HG03378 (cell line): ENCODE data around the gene UBASH3A.
A peak's percentile ranks its signal among the peaks of the same experiment; 100 is the strongest.

ENCODE experiments used
- ATAC-seq: cut with Tn5 transposase; IDR thresholded peaks from one replicate; pipeline ENCODE4 v1.9.1; 2021; ENCODE audit warnings: mild to moderate bottlenecking, moderate library complexity; ENCODE audit not compliant: unreplicated experiment

Gene UBASH3A

GRCh38 chr21:42429021-42429420, 25.3 kb downstream of the UBASH3A start:
- ATAC-seq: no peak

GRCh38 chr21:42429856-42430255, 26.2 kb downstream of the UBASH3A start:
- no peak for ATAC-seq

- no peak for ATAC-seq
Observed at GRCh38 chr21:42430521-42430920, 26.8 kb downstream of the UBASH3A start.

GRCh38 chr21:42431196-42431595, 27.5 kb downstream of the UBASH3A start:
- ATAC-seq: no peak

- no peak for ATAC-seq
Observed at GRCh38 chr21:42432695-42433094, 29.0 kb downstream of the UBASH3A start.

- no peak for ATAC-seq
Observed at GRCh38 chr21:42433946-42434551, 30.3 kb downstream of the UBASH3A start.

GRCh38 chr21:42434884-42435283, 31.2 kb downstream of the UBASH3A start:
- no peak for ATAC-seq

- ATAC-seq: no peak
Observed at GRCh38 chr21:42435401-42435800, 31.7 kb downstream of the UBASH3A start.

- no peak for ATAC-seq
Observed at GRCh38 chr21:42435833-42436232, 32.1 kb downstream of the UBASH3A start.

- no peak for ATAC-seq
Observed at GRCh38 chr21:42436914-42437313, 33.2 kb downstream of the UBASH3A start.

- ATAC-seq: no peak
Observed at GRCh38 chr21:42437786-42438185, 34.1 kb downstream of the UBASH3A start.

GRCh38 chr21:42438316-42439205, 34.9 kb downstream of the UBASH3A start:
- ATAC-seq: no peak

- ATAC-seq: no peak
Observed at GRCh38 chr21:42439284-42440186, 35.8 kb downstream of the UBASH3A start.

- ATAC-seq: peak; percentile 78
Observed at GRCh38 chr21:42440187-42440792, 36.6 kb downstream of the UBASH3A start.

- no peak for ATAC-seq
Observed at GRCh38 chr21:42441963-42442362, 38.3 kb downstream of the UBASH3A start.

GRCh38 chr21:42443181-42443785, 39.6 kb downstream of the UBASH3A start:
- no peak for ATAC-seq

- ATAC-seq: no peak
Observed at GRCh38 chr21:42443876-42444744, 40.4 kb downstream of the UBASH3A start.

- no peak for ATAC-seq
Observed at GRCh38 chr21:42444745-42445059, 41.0 kb downstream of the UBASH3A start.

- ATAC-seq: no peak
Observed at GRCh38 chr21:42445311-42445710, 41.6 kb downstream of the UBASH3A start.

GRCh38 chr21:42446531-42446930, 42.8 kb downstream of the UBASH3A start:
- ATAC-seq: no peak
